OCI-LY1 (cell line): ENCODE results near the gene TSPAN6.

Experiments
- H2AFZ ChIP-seq: fragments of 200-600 bp; sonication (generic), shearing (Covaris generic); 2 replicates; pipeline ENCODE4 v1.6.0; 2014; ENCODE audit warnings: antibody characterized with exemption, mild to moderate bottlenecking, low read length
- H3F3A ChIP-seq: fragments of 200-600 bp; sonication (generic), shearing (Covaris generic); 2 replicates; pipeline ENCODE4 v1.6.0; 2014; ENCODE audit warnings: mild to moderate bottlenecking, antibody characterized with exemption, low read length, moderate library complexity; ENCODE audit not compliant: insufficient read depth
- H3K27ac ChIP-seq: fragments of 200-600 bp; sonication (generic); 2 replicates; pipeline ENCODE4 v1.5.1; 2014; ENCODE audit warnings: low read length, mixed run types, mild to moderate bottlenecking, low read depth; ENCODE audit not compliant: poor library complexity, severe bottlenecking
- H3K27me3 ChIP-seq: fragments of 200-600 bp; sonication (generic); 2 replicates; pipeline ENCODE4 v1.6.0; 2014; ENCODE audit warnings: antibody characterized with exemption, mild to moderate bottlenecking, low read length, moderate library complexity; ENCODE audit not compliant: insufficient read depth
- H3K36me3 ChIP-seq: fragments of 200-600 bp; sonication (generic); 2 replicates; pipeline ENCODE4 v1.6.1; 2014; ENCODE audit warnings: mild to moderate bottlenecking, antibody characterized with exemption, low read length, moderate library complexity, mixed read lengths; ENCODE audit not compliant: insufficient read depth
- H3K4me1 ChIP-seq: fragments of 200-600 bp; sonication (generic); 2 replicates; pipeline ENCODE4 v1.5.1; 2014; ENCODE audit warnings: mild to moderate bottlenecking, low read length, moderate library complexity; ENCODE audit not compliant: insufficient read depth, severe bottlenecking
- H3K4me2 ChIP-seq: fragments of 200-600 bp; sonication (generic), shearing (Covaris generic); 2 replicates; pipeline ENCODE4 v1.6.1; 2014; ENCODE audit warnings: low read length
- H3K4me3 ChIP-seq: fragments of 200-600 bp; sonication (generic); 2 replicates; pipeline ENCODE4 v1.5.1; 2014; ENCODE audit warnings: low read length, low read depth, mild to moderate bottlenecking, mixed read lengths; ENCODE audit not compliant: poor library complexity, severe bottlenecking
- H3K79me2 ChIP-seq: fragments of 200-600 bp; shearing (Covaris generic); 2 replicates; pipeline ENCODE4 v1.6.1; 2016; ENCODE audit warnings: mixed run types, low read length, mixed read lengths; ENCODE audit not compliant: insufficient read depth
- H3K9ac ChIP-seq: fragments of 200-600 bp; sonication (generic), shearing (Covaris generic); 2 replicates; pipeline ENCODE4 v1.6.1; 2014; ENCODE audit warnings: mild to moderate bottlenecking, low read length, mixed read lengths
- H3K9me2 ChIP-seq: fragments of 200-600 bp; sonication (generic), shearing (Covaris generic); 2 replicates; pipeline ENCODE4 v1.6.1; 2014; ENCODE audit warnings: low read depth, mild to moderate bottlenecking, low read length, mixed read lengths
- H3K9me3 ChIP-seq: fragments of 200-600 bp; shearing (Covaris generic); 2 replicates; pipeline ENCODE4 v1.6.1; 2014; ENCODE audit warnings: low read length, mixed read lengths
- H4K20me1 ChIP-seq: fragments of 200-600 bp; sonication (generic), shearing (Covaris generic); 2 replicates; pipeline ENCODE4 v1.6.0; 2016; ENCODE audit warnings: mild to moderate bottlenecking, low read length; ENCODE audit not compliant: insufficient read depth
- CTCF ChIP-seq: fragments of 200-600 bp; sonication (generic), shearing (Covaris generic); IDR thresholded peaks from 2 replicates; pipeline ENCODE4 v1.5.1; 2017; ENCODE audit warnings: mild to moderate bottlenecking, antibody characterized with exemption, low read length, moderate library complexity, mixed read lengths
- EZH2 ChIP-seq: fragments of 200-600 bp; sonication (generic), shearing (Covaris generic); IDR thresholded peaks from 2 replicates; pipeline ENCODE4 v1.8.0; 2017; ENCODE audit warnings: borderline replicate concordance, mixed run types, mild to moderate bottlenecking, antibody characterized with exemption, low read length, moderate library complexity, mixed read lengths

Gene TSPAN6

GRCh38 chrX:100593126-100593525 lies 43.5 kb downstream of the TSPAN6 start:
- Histone ChIP-seq H3K27ac (no peak overlapping the region), H3F3A (no peaks in the 10 kb centered on the region), H2AFZ (no peak overlapping the region), H3K4me1 (no peaks in the 10 kb centered on the region), H3K79me2 (no peaks in the 10 kb centered on the region), H3K9me3 (no peaks in the 10 kb centered on the region), H3K4me3 (no peak overlapping the region), H3K27me3 (no peaks in the 10 kb centered on the region), H3K9ac (no peak overlapping the region), H3K36me3 (no peaks in the 10 kb centered on the region), H4K20me1 (no peaks in the 10 kb centered on the region), H3K9me2 (no peaks in the 10 kb centered on the region), H3K4me2 (no peak overlapping the region)
- TF ChIP-seq EZH2 = no peak
- no peak for TF ChIP-seq CTCF

GRCh38 chrX:100591256-100592051 lies 45.2 kb downstream of the TSPAN6 start:
- no peak overlapping the region for H3K9ac ChIP-seq
- no peak for TF ChIP-seq CTCF
- TF ChIP-seq EZH2 = no peak
- no peaks in the 10 kb centered on the region for H4K20me1 ChIP-seq
- no peaks in the 10 kb centered on the region for H3K36me3 ChIP-seq
- H3K27me3 ChIP-seq = no peaks in the 10 kb centered on the region
- H3F3A ChIP-seq = no peaks in the 10 kb centered on the region
- no peaks in the 10 kb centered on the region for H3K79me2 ChIP-seq
- H3K4me1 ChIP-seq = no peaks in the 10 kb centered on the region
- H3K4me3 ChIP-seq = no peak overlapping the region
- no peak overlapping the region for H3K4me2 ChIP-seq
- no peak overlapping the region for H3K27ac ChIP-seq
- H2AFZ ChIP-seq = no peak overlapping the region
- no peaks in the 10 kb centered on the region for H3K9me3 ChIP-seq
- no peaks in the 10 kb centered on the region for H3K9me2 ChIP-seq

- Histone ChIP-seq H3K9ac (no peak overlapping the region), H3K9me3 (no peaks in the 10 kb centered on the region), H3K4me2 (no peak overlapping the region), H4K20me1 (no peaks in the 10 kb centered on the region), H3K36me3 (no peaks in the 10 kb centered on the region), H3K4me1 (no peaks in the 10 kb centered on the region), H3K9me2 (no peaks in the 10 kb centered on the region), H3K27ac (no peak overlapping the region), H3K79me2 (no peaks in the 10 kb centered on the region), H3K4me3 (no peak overlapping the region), H3K27me3 (no peaks in the 10 kb centered on the region), H3F3A (no peaks in the 10 kb centered on the region), H2AFZ (no peak overlapping the region)
- TF ChIP-seq EZH2 (no peak), CTCF (no peak)
Measured at GRCh38 chrX:100587861-100588260, 48.7 kb downstream of the TSPAN6 start.
